Gastroesophageal sphincter (tissue), 4 donors: ENCODE data around the gene VAMP8. TPM values are rescaled to one million over a fixed set of nuclear protein-coding genes. Genes with fewer than 3 reads are reported as not detected.
A peak's percentile ranks its signal among the peaks of the same experiment; 100 is the strongest.
"Not testable (repeated sequence)": the region's sequence is repeated elsewhere in the genome, so short reads cannot be mapped to it uniquely, and the experiment has no call there.

Source experiments
- ATAC-seq: fragments of 150-250 bp; one replicate; pipeline ENCODE4 v1.9.1; 2016; ENCODE audit warnings: mild to moderate bottlenecking, moderate library complexity
- H3K27ac ChIP-seq, 4 donors: fragments of 200-600 bp; sonication (generic) in 3 of 4; 1 replicate in 3 of 4; 2 replicates in 1 of 4; pipeline ENCODE4 v1.5.1; 2016 to 2019
- H3K27me3 ChIP-seq: fragments of 200-600 bp; sonication (generic); one replicate; pipeline ENCODE4 v1.5.1; 2019
- H3K36me3 ChIP-seq, 2 donors: fragments of 200-600 bp; sonication (generic); one replicate each; pipeline ENCODE4 v1.5.1; 2019; ENCODE audit warnings: control low read depth in 1 of 2
- H3K4me1 ChIP-seq, 3 donors: fragments of 200-600 bp; sonication (generic); 1 replicate in 2 of 3; 2 replicates in 1 of 3; pipeline ENCODE4 v1.5.1; 2016 to 2019; ENCODE audit warnings: control low read depth in 2 of 3
- H3K4me3 ChIP-seq, 2 donors: fragments of 200-600 bp; sonication (generic); one replicate each; pipeline ENCODE4 v1.5.1; 2019; ENCODE audit warnings: mild to moderate bottlenecking in 1 of 2, moderate library complexity in 1 of 2
- H3K9me3 ChIP-seq, 3 donors: fragments of 200-600 bp; sonication (generic); one replicate each; pipeline ENCODE4 v1.5.1; 2017 to 2019; ENCODE audit warnings: control low read depth in 2 of 3
- CTCF ChIP-seq, 4 experiments: fragments of 200-600 bp in 2 of 4; fragments of 450-650 bp in 2 of 4; sonication (generic) in 1 of 4; IDR thresholded peaks; one replicate each; pipeline ENCODE4 v1.5.1; 2017 to 2019; ENCODE audit warnings: antibody characterized with exemption in 4 of 4, mild to moderate bottlenecking in 2 of 4, moderate library complexity in 2 of 4
- EP300 ChIP-seq: sonication (generic); formaldehyde crosslinking; IDR thresholded peaks from one replicate; pipeline ENCODE4 v1.6.1; 2017; ENCODE audit warnings: antibody characterized with exemption, mild to moderate bottlenecking
- POLR2A ChIP-seq, 2 donors: fragments of 450-650 bp; IDR thresholded peaks; one replicate each; pipeline ENCODE4 v1.6.1; 2017; ENCODE audit warnings: antibody characterized with exemption in 2 of 2, mild to moderate bottlenecking in 2 of 2, moderate library complexity in 1 of 2
- POLR2AphosphoS5 ChIP-seq: sonication (generic); formaldehyde crosslinking; IDR thresholded peaks from one replicate; pipeline ENCODE4 v1.6.1; 2017; ENCODE audit warnings: antibody characterized with exemption
- WGBS, 2 donors: methylation state at CpG; one replicate each; pipeline ENCODE4 v1.1.5; 2018; ENCODE audit warnings: low coverage in 1 of 2; 5-methylcytosine and 5-hydroxymethylcytosine counted together
- total RNA-seq, 4 donors: library from RNA; depleted of rRNA; stranded (reverse); fragments of >200 nt; gene quantifications; one replicate each; pipeline ENCODE4 v1.1.0, GENCODE V29; 2016

VAMP8 gene
- total RNA-seq, 4 donors from 2014 or later, result 4.9 to 30.5 (median 13.6) TPM; not detected in 1

DNA sequence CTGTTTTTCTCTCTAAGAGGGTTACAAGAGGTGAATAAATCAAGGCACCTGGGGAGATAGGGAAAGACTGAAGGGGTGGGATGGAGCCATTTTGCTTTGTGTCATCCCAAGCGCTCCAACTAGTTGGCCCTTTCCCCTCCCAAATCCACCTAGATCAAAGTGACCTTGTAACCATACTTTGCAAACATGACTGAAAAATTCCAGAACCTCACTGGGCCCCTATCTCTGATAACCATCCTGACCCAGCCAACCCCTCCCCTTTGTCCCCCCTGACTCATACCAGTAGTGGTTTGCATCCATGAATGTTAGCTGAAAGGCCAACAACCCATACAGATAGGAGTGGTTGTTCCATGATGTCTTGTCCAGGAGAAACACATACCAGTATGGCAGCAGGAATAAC, 19.2 kb upstream of the VAMP8 start:
- 100% methylated on average over 1 of the region's 1 CpG for WGBS, 2 donors
- peaks cover 0 to 30% (median 10%) of the 10 kb centered on the region in 3 donors for H3K4me1 ChIP-seq
- no peaks in the 10 kb centered on the region for H3K27me3 ChIP-seq
- no peaks in the 10 kb centered on the region for H3K9me3 ChIP-seq
- ATAC-seq, result no peak
- H3K27ac ChIP-seq, result no peak overlapping the region
- TF ChIP-seq CTCF (IDR thresholded peaks at IDR 0.05) (no peak), POLR2AphosphoS5 (no peak), EP300 (no peak), POLR2A (IDR thresholded peaks at IDR 0.05) (no peak)
- H3K4me3 ChIP-seq, result no peak overlapping the region
- H3K36me3 ChIP-seq, result peaks cover 0 to 59% of the 10 kb centered on the region in 2 donors

DNA sequence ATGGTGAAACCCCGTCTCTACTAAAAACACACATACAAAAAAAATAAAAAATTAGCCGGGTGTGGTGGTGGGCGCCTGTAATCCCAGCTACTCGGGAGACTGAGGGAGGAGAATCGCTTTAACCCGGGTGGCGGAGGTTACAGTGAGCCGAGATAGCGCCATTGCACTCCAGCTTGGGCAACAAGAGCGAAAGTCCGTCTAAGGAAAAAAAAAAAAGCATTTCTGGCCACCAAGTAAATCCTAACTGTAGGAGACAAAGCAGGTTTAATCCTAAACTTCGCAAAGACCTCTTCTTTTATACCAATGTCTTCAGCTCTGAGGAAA, 17.0 kb upstream of the VAMP8 start:
- Histone ChIP-seq H3K27ac (peak overlapping the region in 2 of 4 donors; percentile 88 to 90), H3K36me3 (peaks cover 0 to 36% of the 10 kb centered on the region in 2 donors), H3K4me3 (peak overlapping the region; percentile 77 to 82), H3K4me1 (peaks cover 0 to 30% (median 10%) of the 10 kb centered on the region in 3 donors)
- 78 to 85% methylated on average over 8 to 9 of the region's 12 CpGs for WGBS, 2 donors
- not testable (repeated sequence) for ATAC-seq, H3K9me3 ChIP-seq, H3K27me3 ChIP-seq

- ATAC-seq, result no peak
- WGBS, 2 donors, result 0 to 5% methylated on average over 2 to 5 of the region's 14 CpGs
- H3K27me3 ChIP-seq, result no peaks in the 10 kb centered on the region
- no peaks in the 10 kb centered on the region for H3K9me3 ChIP-seq
- H3K4me1 ChIP-seq, result peaks cover 0 to 30% (median 10%) of the 10 kb centered on the region in 3 donors
- no peak for TF ChIP-seq EP300
- TF ChIP-seq CTCF (IDR thresholded peaks at IDR 0.05), result no peak
- TF ChIP-seq POLR2A (IDR thresholded peaks at IDR 0.05), result no peak
- H3K4me3 ChIP-seq, result peak overlapping the region; percentile 77 to 82
- H3K36me3 ChIP-seq, result peaks cover 0 to 32% of the 10 kb centered on the region in 2 donors
- H3K27ac ChIP-seq, result peak overlapping the region; percentile 70 to 90 (median 88)
Measured at GRCh38 chr2:85560812-85561279, 16.5 kb upstream of the VAMP8 start.

DNA sequence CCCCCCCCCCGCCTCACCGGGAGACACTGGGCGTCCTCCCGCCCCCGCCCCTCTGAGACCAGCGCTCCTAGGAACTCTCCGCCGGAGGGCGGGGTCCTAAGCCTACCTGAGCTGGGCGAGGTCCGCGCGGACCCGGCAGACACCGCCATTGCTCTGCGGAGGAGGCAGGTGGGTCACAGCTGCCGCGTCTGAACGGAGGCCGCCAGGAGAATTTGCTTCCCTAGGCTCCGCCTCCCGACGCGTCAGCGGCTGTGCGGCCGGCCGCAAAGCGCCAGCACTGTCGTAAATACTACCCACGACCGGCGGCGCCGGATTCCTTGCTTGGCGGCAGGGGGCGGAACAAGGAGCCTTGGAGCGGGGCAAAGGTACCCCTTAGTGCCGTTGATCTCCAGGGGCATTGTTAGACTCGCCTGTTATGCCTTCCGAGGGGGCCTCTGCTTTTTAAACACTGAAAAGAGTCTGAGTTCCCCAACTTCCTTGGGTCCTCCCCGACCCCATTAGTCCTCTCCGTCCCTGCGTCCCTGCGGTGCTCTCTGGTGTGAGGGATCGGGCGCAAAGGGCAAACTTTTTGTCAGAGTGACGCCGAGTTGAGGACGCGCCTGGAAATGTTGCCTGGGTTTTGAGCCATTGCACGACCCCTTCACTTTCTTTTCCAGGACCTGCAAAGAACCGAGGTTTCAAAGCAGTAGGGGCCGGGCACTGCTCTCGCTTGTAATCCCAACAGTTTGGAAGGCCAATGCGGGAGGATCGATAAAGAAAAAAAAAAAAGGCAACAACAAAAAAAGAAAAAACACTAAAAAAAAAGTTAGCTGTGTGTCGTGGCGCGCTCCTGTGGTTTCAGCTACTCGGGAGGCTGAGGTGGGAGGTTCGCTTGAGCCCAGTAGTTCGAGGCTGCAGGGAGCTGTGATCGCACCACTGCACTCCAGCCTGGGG, 15.8 kb upstream of the VAMP8 start, which contains the start of gene GGCX:
GGCX (minus strand) TSS at position 214 of the 933 bp plus-strand sequence; CDS start at position 149, 65 bp downstream.
- Histone ChIP-seq H3K4me3 (peak within 1 kb of the TSS; percentile 77 to 82), H3K27ac (peak within 1 kb of the TSS; percentile 70 to 90 (median 88)), H3K4me1 (peaks cover 0 to 30% (median 10%) of the 10 kb centered on the region in 3 donors), H3K27me3 (no peaks in the 10 kb centered on the region), H3K9me3 (no peaks in the 10 kb centered on the region), H3K36me3 (peaks cover 0 to 27% of the 10 kb centered on the region in 2 donors)
- TF ChIP-seq EP300, result no peak
- TF ChIP-seq POLR2AphosphoS5, result peak; percentile 74
- TF ChIP-seq CTCF (IDR thresholded peaks at IDR 0.05), result peak in 3 of 4 experiments; percentile 46 to 74 (median 59)
- TF ChIP-seq POLR2A (IDR thresholded peaks at IDR 0.05), result peak; percentile 70 to 72
- WGBS, 2 donors, result 15 to 23% methylated on average over 11 to 13 of the region's 64 CpGs
- ATAC-seq, result peak; percentile 96

- no peak overlapping the region for H3K4me3 ChIP-seq
- no peaks in the 10 kb centered on the region for H3K9me3 ChIP-seq
- H3K4me1 ChIP-seq, result peaks cover 0 to 25% (median 10%) of the 10 kb centered on the region in 3 donors
- 67 to 83% methylated on average over 1 to 4 of the region's 5 CpGs for WGBS, 2 donors
- ATAC-seq, result no peak
- TF ChIP-seq CTCF (IDR thresholded peaks at IDR 0.05) (no peak), POLR2A (IDR thresholded peaks at IDR 0.05) (no peak), POLR2AphosphoS5 (no peak), EP300 (no peak)
- H3K27me3 ChIP-seq, result no peaks in the 10 kb centered on the region
- no peak overlapping the region for H3K27ac ChIP-seq
- H3K36me3 ChIP-seq, result peaks cover 0 to under 1% of the 10 kb centered on the region in 2 donors
Measured at GRCh38 chr2:85564144-85564563, 13.2 kb upstream of the VAMP8 start.
